Esophagus squamous epithelium (tissue), 4 donors: ENCODE data around the gene NAA20.

Experiments used
- CTCF ChIP-seq, 6 experiments: fragments of 450-650 bp in 4 of 6; fragments of 200-600 bp in 2 of 6; sonication (generic) in 2 of 6; IDR thresholded peaks; one replicate each; pipeline ENCODE4 v1.5.1; 2016 to 2019; ENCODE audit warnings: antibody characterized with exemption in 6 of 6, mild to moderate bottlenecking in 4 of 6, moderate library complexity in 4 of 6
- POLR2A ChIP-seq, 4 donors: fragments of 450-650 bp; IDR thresholded peaks; one replicate each; pipeline ENCODE4 v1.6.1; 2017; ENCODE audit warnings: antibody characterized with exemption in 4 of 4, mild to moderate bottlenecking in 4 of 4, moderate library complexity in 3 of 4

- no peak for TF ChIP-seq CTCF (IDR thresholded peaks at IDR 0.05)
- TF ChIP-seq POLR2A (IDR thresholded peaks at IDR 0.05) = no peak
These were observed 10.1 kb downstream of the NAA20 start for GRCh38 chr20:20027284-20027683.
